ENCODE measurements around the gene PROK2.

DNA sequence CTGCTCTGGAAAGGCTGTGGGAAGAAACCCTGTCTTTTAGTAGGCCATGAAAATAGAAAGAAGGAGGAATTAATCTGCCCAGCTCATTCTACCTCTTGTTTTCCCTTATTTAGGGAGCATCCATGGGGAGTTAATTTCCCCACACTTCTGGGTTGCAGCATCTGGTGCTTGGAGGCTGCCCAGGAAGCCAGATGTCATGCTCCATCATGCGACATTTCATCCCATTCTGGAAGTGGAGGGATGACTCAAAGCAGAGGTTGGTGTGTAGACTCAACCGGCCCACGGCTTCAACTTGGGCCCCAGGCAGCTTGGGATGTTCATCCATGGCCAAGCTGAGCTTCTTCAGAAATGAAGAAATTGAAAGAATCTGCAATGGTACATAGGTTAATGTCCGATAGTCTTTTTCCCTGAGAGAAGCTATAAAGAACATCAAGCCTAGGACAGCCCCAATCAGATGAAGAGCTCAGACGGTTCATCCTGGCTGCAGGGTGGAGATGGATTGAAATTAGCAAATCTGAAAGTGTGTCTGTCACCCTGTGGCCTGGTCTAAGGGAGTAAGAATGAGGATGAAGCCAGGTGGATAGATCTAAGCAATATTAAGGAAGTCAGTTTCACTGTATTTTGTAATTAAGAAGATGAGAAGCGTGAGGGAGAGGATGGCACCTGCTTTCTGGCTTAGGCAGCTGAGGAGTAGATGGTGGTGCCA, 24.5 kb upstream of the PROK2 start:
- TF ChIP-seq, protein P1, sequence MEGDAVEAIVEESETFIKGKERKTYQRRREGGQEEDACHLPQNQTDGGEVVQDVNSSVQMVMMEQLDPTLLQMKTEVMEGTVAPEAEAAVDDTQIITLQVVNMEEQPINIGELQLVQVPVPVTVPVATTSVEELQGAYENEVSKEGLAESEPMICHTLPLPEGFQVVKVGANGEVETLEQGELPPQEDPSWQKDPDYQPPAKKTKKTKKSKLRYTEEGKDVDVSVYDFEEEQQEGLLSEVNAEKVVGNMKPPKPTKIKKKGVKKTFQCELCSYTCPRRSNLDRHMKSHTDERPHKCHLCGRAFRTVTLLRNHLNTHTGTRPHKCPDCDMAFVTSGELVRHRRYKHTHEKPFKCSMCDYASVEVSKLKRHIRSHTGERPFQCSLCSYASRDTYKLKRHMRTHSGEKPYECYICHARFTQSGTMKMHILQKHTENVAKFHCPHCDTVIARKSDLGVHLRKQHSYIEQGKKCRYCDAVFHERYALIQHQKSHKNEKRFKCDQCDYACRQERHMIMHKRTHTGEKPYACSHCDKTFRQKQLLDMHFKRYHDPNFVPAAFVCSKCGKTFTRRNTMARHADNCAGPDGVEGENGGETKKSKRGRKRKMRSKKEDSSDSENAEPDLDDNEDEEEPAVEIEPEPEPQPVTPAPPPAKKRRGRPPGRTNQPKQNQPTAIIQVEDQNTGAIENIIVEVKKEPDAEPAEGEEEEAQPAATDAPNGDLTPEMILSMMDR (IDR thresholded peaks at IDR 0.05 in 8 of 11, conservative IDR thresholded peaks at IDR 0.05 in 3 of 11) = no peak
- no peak for TF ChIP-seq POLR2AphosphoS5 (IDR thresholded peaks at IDR 0.05)

Data from spleen (tissue), 7 donors.